Raji (cell line): Measurements from ENCODE around the gene ADORA3.

Source experiments
- POLR2A ChIP-seq: IDR thresholded peaks from 2 replicates; pipeline ENCODE4 v1.6.1; 2011; ENCODE audit warnings: low read depth, low read length, control low read depth; ENCODE audit not compliant: insufficient read depth

Gene ADORA3

DNA sequence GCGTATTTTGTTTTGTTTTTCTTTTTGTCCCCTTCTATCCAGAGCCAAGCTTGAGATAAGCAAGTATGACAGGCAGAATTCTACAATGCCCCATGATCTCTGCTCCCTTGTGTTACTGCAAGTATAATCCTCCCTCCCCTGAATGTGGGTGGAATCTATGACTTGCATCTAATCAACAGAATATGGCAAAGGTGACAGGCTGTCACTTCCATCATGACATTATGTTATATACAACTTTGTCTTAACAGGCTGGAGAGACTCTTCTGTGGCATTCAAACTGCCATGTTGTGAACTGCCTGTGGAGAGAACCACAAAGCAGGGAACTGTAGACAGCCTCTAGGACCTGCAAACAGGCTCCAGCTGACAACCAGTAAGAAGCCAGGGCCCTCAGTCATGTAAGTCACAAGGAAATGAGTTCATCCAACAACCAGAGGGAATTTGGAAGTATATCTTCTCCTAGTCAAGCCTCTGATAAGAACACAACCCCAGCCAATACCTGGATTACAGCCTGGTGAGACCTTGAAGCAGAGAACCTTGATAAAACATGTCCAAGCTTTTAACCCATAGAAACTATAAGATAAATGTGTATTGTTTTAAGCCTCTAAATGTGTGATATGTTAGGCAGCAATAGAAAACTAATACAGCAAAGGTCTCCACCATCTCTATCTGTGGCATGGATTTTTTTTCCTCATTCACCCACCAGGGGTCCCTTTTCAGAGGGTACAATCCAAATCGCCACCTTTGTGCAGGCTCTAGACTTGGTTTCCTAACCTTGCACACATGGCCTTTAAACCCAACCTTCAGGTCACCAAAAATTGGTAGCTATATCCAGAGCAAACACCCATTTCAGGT lies 35.3 kb downstream of the ADORA3 start:
- no peak for TF ChIP-seq POLR2A

- no peak for TF ChIP-seq POLR2A
Measured at GRCh38 chr1:111466480-111466879, 37.0 kb downstream of the ADORA3 start.

- no peak for TF ChIP-seq POLR2A
Measured at GRCh38 chr1:111465754-111466153, 37.7 kb downstream of the ADORA3 start.

GRCh38 chr1:111463029-111463683 lies 40.3 kb downstream of the ADORA3 start:
- no peak for TF ChIP-seq POLR2A

DNA sequence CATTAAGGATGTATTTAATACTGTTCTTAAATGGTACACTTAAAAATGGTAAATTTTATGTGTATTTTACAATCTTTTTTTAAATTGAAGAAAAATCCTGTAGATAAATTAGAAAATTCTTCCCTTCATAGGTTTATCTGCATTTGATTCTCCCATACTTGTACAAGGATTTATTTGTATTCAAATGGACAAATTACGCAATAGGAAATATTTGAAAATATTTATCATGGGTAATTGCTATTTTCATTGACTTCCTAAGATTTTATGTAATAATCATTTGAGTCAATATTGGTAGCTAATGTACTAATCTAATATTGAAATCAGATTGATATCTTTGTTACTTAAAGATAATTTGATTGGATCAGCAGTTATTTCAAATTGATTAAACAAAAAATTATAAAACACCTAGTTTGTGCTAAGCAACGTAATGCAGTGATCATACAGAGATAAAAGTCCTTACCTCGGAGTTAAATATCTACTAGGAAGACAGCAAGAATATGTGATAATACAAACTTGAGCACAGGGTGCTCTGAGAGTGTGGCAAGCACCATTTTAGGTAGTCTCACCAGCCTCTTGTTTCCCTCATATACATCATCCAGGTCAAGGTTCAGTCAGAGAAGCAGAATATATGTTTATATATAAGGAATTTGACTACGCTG lies 40.9 kb downstream of the ADORA3 start:
- TF ChIP-seq POLR2A, result no peak

GRCh38 chr1:111461765-111462164 lies 41.7 kb downstream of the ADORA3 start:
- no peak for TF ChIP-seq POLR2A

- TF ChIP-seq POLR2A, result no peak
Measured at GRCh38 chr1:111455642-111456031, 47.8 kb downstream of the ADORA3 start.

GRCh38 chr1:111454859-111455641 lies 48.4 kb downstream of the ADORA3 start:
- no peak for TF ChIP-seq POLR2A

GRCh38 chr1:111453706-111454105 lies 49.7 kb downstream of the ADORA3 start:
- TF ChIP-seq POLR2A, result no peak

DNA sequence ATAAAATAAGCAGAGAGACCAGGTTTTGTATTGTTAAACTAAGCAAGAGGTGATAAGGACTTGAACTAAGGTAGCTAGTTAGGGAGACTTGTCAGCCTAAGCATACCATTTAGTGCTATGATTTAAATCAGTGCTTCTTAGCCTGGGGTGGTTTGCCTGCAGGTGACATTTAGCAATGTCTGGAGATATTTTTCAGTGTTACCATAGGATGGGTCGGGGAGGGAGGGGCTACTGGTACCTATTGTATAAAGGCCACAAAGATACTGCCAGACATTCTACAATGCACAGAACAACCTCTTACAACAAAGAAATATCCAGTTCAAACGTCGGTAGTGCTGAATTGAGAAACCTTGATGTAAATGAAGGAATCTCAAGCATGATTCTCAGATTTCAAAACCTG lies 50.9 kb downstream of the ADORA3 start:
- no peak for TF ChIP-seq POLR2A

DNA sequence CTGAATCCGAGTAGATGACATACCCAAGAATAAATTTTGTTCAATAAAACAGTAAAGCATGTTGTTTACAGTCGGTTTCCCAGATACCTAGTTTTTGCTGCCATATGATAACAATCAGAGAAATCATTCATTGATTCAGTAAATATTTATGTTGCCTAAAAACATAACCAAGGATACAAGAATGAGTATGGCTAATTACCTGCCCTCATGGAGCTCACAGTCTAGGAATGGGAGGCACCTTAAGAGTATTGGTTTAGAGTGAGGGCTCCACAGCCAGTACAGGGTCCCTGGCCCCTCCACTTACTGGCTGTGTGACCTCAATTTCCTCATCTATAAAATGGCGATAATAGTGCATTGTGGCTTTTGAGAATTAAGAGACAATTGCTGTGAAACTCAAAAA lies 53.2 kb downstream of the ADORA3 start:
- no peak for TF ChIP-seq POLR2A

- no peak for TF ChIP-seq POLR2A
Measured at GRCh38 chr1:111449703-111450017, 53.8 kb downstream of the ADORA3 start.
